Loucy (cell line): ENCODE measurements around the gene TRMT61A.

Experiments
- CTCF ChIP-seq: fragments of 200-600 bp; sonication (generic); conservative IDR thresholded peaks from 2 replicates; pipeline ENCODE4 v1.5.1; 2014; ENCODE audit warnings: mild to moderate bottlenecking, antibody characterized with exemption, low read length
- EZH2phosphoT487 ChIP-seq: fragments of 200-600 bp; IDR thresholded peaks from 2 replicates; pipeline ENCODE4 v1.6.1; 2018; ENCODE audit warnings: antibody characterized with exemption, mild to moderate bottlenecking, moderate library complexity, borderline replicate concordance

GRCh38 chr14:103502877-103503276, 26.1 kb upstream of the TRMT61A start:
- TF ChIP-seq CTCF (no peak), EZH2phosphoT487 (no peak)
